Measurements from ENCODE around the gene WIPF2. TPM values are rescaled to one million over a fixed set of nuclear protein-coding genes. Genes with fewer than 3 reads are reported as not detected.
A peak's percentile ranks its signal among the peaks of the same experiment; 100 is the strongest.

The WIPF2 gene
- total RNA-seq, 1 experiment from 2014 or later: 9.0 TPM

GRCh38 chr17:40307001-40307730 lies 88.1 kb downstream of the WIPF2 start:
- H3K27ac ChIP-seq: peak overlapping the region; percentile 56

DNA sequence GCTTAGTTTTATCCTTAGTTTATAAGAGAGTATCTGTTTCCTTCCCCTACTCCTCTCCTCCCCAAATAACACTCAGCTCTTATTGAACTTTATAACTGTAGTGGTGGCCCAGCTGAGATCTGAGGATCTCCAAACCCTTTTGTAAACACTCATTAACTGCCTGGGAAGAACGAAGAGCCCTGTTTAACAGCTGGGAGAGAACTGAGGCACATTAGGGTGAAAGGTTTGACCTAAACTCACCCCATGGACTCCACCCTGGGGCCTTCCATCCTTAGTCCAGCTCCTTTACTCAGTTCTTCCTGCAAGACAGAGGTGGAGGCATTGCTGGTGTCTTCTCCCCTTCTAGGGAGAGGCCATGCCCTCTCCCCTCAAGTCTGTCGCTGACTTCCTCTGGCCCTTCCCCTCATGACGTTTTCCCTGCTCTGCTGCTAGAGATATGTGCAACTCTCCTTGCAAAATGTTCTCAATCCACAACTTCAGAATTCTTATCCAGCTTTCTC lies 88.7 kb downstream of the WIPF2 start:
- no peak overlapping the region for H3K4me3 ChIP-seq
- DNase-seq: no peak
- H3K27ac ChIP-seq: peak overlapping the region; percentile 56
- no peaks in the 10 kb centered on the region for H3K9me3 ChIP-seq (replicated peaks)
- peaks cover 1% of the 10 kb centered on the region for H3K36me3 ChIP-seq
- peaks cover 82% of the 10 kb centered on the region for H3K4me1 ChIP-seq
- H3K27me3 ChIP-seq: no peaks in the 10 kb centered on the region

More at GRCh38 chr17:40307001-40307730, 88.1 kb downstream of the WIPF2 start:
- H3K4me3 ChIP-seq: no peak overlapping the region
- no peaks in the 10 kb centered on the region for H3K9me3 ChIP-seq (replicated peaks)
- H3K27me3 ChIP-seq: no peaks in the 10 kb centered on the region
- H3K36me3 ChIP-seq: peaks cover 7% of the 10 kb centered on the region
- DNase-seq: peak; percentile 91 to 92
- peaks cover 80% of the 10 kb centered on the region for H3K4me1 ChIP-seq

GRCh38 chr17:40309031-40309948 lies 90.2 kb downstream of the WIPF2 start, which contains the start of gene RARA:
Gene RARA (plus strand): TSS chr17:40309180. CDS start chr17:40331219, 22,039 bp downstream.
- Histone ChIP-seq H3K4me3 (peak within 1 kb of the TSS; percentile 58), H3K27ac (peak within 1 kb of the TSS; percentile 56), H3K36me3 (no peaks in the 10 kb centered on the region), H3K4me1 (peaks cover 80% of the 10 kb centered on the region), H3K9me3 (replicated peaks) (no peaks in the 10 kb centered on the region), H3K27me3 (no peaks in the 10 kb centered on the region)
- peak; percentile 60 to 65 for DNase-seq

- Histone ChIP-seq H3K27ac (no peak overlapping the region), H3K4me1 (peaks cover 79% of the 10 kb centered on the region), H3K4me3 (no peak overlapping the region), H3K27me3 (no peaks in the 10 kb centered on the region), H3K36me3 (no peaks in the 10 kb centered on the region), H3K9me3 (replicated peaks) (no peaks in the 10 kb centered on the region)
- no peak for DNase-seq
These were observed 90.9 kb downstream of the WIPF2 start for GRCh38 chr17:40309949-40310510.

DNA sequence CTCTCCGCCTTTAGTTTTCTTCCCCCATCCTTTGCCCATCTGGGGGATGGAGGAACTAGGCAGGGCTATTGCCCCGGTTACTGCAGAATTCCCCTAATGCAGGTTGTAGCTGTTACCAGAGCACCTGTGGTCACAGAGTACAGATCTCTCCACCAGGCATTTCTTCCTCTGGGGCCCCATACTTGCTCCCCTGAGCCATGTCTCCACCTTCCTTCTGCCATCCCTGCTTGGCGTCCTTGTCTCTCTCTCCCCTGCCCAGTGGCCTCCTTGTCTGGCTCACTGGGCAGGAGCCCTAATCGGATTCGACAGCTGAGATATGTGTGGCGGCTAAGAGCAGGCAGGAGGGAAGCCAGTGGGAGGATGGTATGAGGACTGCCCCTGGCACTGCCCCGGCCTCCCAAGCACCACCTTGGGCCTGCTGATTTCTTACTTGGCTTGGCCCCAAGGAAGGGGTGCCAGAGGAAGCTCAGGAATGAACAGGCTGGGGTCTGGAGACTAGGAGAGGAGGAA lies 91.8 kb downstream of the WIPF2 start:
- Histone ChIP-seq H3K4me1 (peaks cover 85% of the 10 kb centered on the region), H3K4me3 (no peak overlapping the region), H3K9me3 (replicated peaks) (no peaks in the 10 kb centered on the region), H3K27ac (no peak overlapping the region), H3K36me3 (no peaks in the 10 kb centered on the region), H3K27me3 (no peaks in the 10 kb centered on the region)
- no peak for DNase-seq

DNA sequence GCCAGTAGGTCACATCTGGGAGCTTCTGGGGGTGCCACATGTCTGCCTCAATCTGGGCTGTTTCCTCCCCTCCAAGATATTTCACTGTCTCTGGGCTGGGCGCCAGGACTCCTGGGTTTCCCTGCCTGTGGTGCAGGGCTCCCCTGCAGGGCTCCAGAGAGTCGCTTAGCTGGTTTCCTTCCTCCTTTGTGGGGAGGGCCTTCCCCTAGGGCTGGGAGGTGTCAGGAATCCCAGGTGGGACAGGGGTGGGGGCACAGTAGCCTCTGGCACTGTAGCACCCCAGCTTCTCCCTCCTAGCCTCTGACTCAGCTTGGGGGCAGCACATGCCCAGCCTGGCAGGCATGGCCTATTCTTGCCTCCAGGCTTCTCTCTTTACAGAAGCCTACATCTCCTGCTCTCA lies 92.5 kb downstream of the WIPF2 start:
- Histone ChIP-seq H3K9me3 (replicated peaks) (no peaks in the 10 kb centered on the region), H3K4me3 (no peak overlapping the region), H3K27me3 (no peaks in the 10 kb centered on the region), H3K27ac (no peak overlapping the region), H3K36me3 (no peaks in the 10 kb centered on the region), H3K4me1 (peaks cover 85% of the 10 kb centered on the region)
- no peak for DNase-seq

DNA sequence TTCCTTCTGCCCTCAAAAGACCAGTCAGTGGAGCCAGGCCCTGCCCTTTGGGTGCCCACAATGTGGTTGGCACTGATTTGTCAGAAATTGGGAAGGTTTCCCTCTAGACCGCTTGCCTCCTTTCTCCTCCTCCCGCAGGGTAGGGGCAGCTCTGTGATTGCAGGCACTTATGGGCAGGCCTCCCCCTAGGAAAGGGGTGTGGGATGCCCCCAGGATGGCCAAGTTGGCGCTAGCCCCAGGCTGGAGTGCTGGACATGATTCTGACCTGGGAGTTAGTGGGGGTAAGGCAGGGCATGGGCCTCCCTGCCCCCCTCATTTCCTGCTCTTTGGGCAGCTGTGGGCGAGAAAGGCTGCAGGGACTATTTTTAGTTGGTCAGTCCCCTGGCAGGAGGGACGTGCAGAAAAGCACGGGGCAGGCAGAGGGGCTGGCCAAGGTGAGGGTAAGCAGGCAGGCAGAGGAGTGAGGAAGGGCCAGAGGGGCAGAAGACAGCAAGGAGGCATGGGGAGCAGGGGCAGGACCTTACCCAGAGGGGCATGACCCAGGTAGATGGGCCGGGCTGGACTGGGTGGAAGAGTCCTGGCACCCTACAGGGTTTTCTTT lies 93.1 kb downstream of the WIPF2 start:
- Histone ChIP-seq H3K9me3 (replicated peaks) (no peaks in the 10 kb centered on the region), H3K27me3 (no peaks in the 10 kb centered on the region), H3K4me1 (peaks cover 78% of the 10 kb centered on the region), H3K4me3 (no peak overlapping the region), H3K27ac (no peak overlapping the region), H3K36me3 (no peaks in the 10 kb centered on the region)
- no peak for DNase-seq

GRCh38 chr17:40312893-40313667 lies 94.0 kb downstream of the WIPF2 start:
- Histone ChIP-seq H3K27me3 (no peaks in the 10 kb centered on the region), H3K4me3 (no peak overlapping the region), H3K4me1 (peaks cover 69% of the 10 kb centered on the region), H3K9me3 (replicated peaks) (no peaks in the 10 kb centered on the region), H3K36me3 (no peaks in the 10 kb centered on the region), H3K27ac (no peak overlapping the region)
- DNase-seq: no peak

DNA sequence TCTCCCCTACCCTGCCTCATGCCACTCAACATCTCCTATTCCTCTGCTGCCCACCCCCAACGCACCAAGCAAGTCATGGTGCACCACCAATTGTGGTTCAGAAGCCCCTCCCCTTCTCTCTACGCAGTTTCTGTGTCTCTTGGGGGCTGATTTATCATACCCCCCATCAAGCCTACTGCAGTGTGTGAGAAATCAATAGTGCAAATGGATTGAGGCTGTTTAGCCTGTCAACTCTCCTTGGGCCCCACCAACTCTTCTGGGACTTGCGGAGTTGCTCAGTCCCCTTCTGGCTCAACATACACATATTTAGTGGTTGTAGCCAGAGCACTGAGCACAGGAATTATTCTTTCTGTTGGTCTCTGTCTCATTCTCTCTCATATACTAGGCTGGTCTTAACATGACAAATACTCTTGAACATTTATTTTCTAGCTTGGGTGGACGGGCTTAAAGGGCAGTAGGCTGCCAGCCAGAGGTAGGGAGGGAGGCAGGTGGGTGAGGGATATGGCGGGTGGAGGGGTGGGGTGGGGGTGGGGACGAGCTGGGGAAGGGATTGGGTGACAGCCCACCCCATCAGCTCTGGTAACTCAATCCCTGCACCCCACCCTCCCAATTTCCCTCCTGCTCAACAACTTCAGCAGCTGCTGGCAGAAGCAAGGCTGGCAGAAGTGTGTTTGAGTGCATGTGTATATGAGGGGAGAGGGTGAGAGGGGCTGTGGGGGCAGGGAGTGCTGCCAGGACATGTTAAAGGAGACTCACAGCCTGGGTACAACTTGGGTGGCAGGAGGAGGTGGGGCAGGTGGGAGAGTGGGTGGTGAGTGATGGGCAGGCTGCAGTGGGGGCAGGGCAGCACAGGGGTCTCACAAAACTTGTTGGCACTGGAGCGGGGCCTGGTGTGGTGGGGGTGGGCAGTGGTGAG lies 94.8 kb downstream of the WIPF2 start:
- peak; percentile 55 to 62 for DNase-seq
- H3K4me3 ChIP-seq: no peak overlapping the region
- H3K27ac ChIP-seq: peak overlapping the region; percentile 24; the same call in 1 of the 2 replicates
- H3K27me3 ChIP-seq: no peaks in the 10 kb centered on the region
- H3K4me1 ChIP-seq: peaks cover 61% of the 10 kb centered on the region
- no peaks in the 10 kb centered on the region for H3K36me3 ChIP-seq
- H3K9me3 ChIP-seq (replicated peaks): no peaks in the 10 kb centered on the region

DNA sequence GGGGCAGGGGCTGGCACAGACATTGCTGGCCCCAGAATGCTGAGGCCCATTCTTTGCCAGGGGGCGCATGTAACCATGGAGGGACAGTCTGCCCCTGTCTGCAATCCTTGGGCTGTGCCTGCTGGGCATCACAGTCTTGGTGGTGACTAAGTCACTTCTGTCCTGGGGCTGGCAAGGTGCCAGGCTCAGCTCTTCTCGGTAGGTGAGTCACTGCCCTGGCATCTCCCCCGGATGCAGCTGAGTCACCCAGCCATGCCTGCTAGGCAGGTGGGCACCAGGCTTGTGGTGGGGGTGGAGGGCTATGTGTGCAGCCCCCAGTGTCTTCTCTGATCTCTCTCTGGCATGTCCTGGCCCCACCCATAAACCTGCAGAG lies 95.5 kb downstream of the WIPF2 start:
- peak; percentile 85 to 89 for DNase-seq
- Histone ChIP-seq H3K36me3 (no peaks in the 10 kb centered on the region), H3K9me3 (replicated peaks) (no peaks in the 10 kb centered on the region), H3K27me3 (no peaks in the 10 kb centered on the region), H3K27ac (peak overlapping the region; percentile 24; the same call in 1 of the 2 replicates), H3K4me3 (no peak overlapping the region), H3K4me1 (peaks cover 55% of the 10 kb centered on the region)

DNA sequence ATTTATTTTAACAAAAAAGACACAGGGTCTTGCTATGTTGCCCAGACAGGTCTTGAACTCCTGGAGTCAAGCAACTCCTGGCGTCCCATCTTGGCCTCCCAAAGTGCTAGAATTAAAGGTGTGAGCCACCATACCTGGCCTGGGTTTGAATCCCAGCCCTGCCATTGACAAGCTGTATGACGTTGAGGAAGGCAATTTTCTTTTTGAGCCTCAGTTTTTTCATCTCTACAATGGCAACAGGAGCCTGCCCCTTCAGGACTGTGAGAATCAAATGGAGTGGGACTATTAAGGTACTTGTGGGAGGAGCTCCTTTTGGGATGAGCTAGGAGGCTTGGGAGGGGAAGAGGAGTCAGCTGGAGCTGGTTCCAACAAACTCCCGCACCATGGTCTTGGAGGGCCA lies 96.1 kb downstream of the WIPF2 start:
- H3K27ac ChIP-seq: no peak overlapping the region
- H3K4me1 ChIP-seq: peaks cover 56% of the 10 kb centered on the region
- H3K9me3 ChIP-seq (replicated peaks): no peaks in the 10 kb centered on the region
- no peak overlapping the region for H3K4me3 ChIP-seq
- no peaks in the 10 kb centered on the region for H3K27me3 ChIP-seq
- H3K36me3 ChIP-seq: no peaks in the 10 kb centered on the region
- no peak for DNase-seq

DNA sequence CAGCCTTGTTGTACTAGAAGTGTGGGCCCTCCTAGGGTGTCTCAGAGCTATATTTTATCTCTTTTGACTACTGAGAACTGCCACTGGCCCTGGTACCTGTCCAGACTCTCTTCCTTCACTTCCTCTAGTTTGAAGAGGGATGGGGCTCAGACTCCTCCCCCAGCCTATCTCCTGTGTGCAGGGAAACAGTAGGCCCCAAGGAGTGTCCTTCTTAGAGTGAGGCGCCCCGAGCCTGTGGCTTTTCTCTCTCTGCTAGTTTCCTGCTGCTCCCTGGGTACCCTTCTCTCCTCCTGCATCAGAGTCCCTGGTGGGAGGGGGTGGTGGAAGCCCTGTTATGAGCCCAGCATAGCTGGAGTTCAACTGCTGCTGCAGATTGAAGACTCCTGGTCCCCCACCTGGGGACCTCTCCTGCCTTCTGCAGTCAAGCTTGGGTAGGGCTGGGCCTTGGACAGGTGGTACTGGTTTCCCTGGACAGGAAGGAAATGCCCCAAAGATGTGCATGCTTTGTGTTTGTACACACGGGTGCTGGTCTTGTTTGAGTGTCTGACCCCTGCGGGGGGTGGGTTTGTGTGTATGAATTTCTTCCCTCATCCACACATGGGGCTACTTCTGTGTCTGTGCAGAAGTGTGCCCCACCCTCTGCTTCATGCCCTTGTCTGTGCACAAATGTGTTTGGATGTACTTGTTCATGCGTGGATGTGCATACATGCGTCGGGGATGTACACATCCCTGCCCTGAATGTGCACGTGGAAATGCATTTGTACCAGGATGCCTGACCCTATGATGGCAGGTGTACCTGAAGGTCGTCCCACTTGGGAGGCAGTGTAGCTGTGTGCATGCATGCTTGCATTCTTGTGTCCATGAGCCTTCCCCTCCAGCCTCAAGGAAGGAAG lies 96.8 kb downstream of the WIPF2 start:
- Histone ChIP-seq H3K4me3 (peak overlapping the region; percentile 93), H3K27ac (peak overlapping the region; percentile 68), H3K9me3 (replicated peaks) (no peaks in the 10 kb centered on the region), H3K4me1 (peaks cover 63% of the 10 kb centered on the region), H3K27me3 (no peaks in the 10 kb centered on the region), H3K36me3 (no peaks in the 10 kb centered on the region)
- no peak for DNase-seq

Measured in SJCRH30 (cell line).